H9 (cell line): ENCODE data around the gene ZBED1. TPM values are rescaled to one million over a fixed set of nuclear protein-coding genes. Genes with fewer than 3 reads are reported as not detected.

Source experiments
- DNase-seq: peaks from one replicate; pipeline ENCODE4 v3.0.0-alpha.2; 2017
- H2AFZ ChIP-seq: one replicate; pipeline ENCODE4 v1.6.1; 2013; ENCODE audit warnings: mild to moderate bottlenecking, low read length, control low read depth, moderate library complexity
- H2AK5ac ChIP-seq: 2 replicates; pipeline ENCODE4 v1.6.1; 2013; ENCODE audit warnings: low read length, control low read depth, mixed read lengths; ENCODE audit not compliant: insufficient read length
- H2BK120ac ChIP-seq: one replicate; pipeline ENCODE4 v1.6.1; 2013; ENCODE audit warnings: low read depth, mild to moderate bottlenecking, low read length, control low read depth, inconsistent platforms; ENCODE audit not compliant: poor library complexity, severe bottlenecking
- H2BK12ac ChIP-seq: 2 replicates; pipeline ENCODE4 v1.6.1; 2013; ENCODE audit warnings: low read length, control low read depth, mixed read lengths, low read depth; ENCODE audit not compliant: insufficient read length
- H2BK15ac ChIP-seq: 2 replicates; pipeline ENCODE4 v1.6.1; 2013; ENCODE audit warnings: low read depth, low read length, control low read depth
- H2BK20ac ChIP-seq: one replicate; pipeline ENCODE4 v1.6.1; 2013; ENCODE audit warnings: low read depth, mild to moderate bottlenecking, low read length, control low read depth, inconsistent platforms; ENCODE audit not compliant: poor library complexity, severe bottlenecking
- H2BK5ac ChIP-seq: 2 replicates; pipeline ENCODE4 v1.6.1; 2013; ENCODE audit warnings: low read length, control low read depth, mixed read lengths; ENCODE audit not compliant: insufficient read length
- H3K14ac ChIP-seq: 2 replicates; pipeline ENCODE4 v1.6.1; 2013; ENCODE audit warnings: low read length, control low read depth; ENCODE audit not compliant: insufficient read depth
- H3K18ac ChIP-seq: 2 replicates; pipeline ENCODE4 v1.6.1; 2013; ENCODE audit warnings: low read depth, mild to moderate bottlenecking, mixed read lengths, low read length, control low read depth; ENCODE audit not compliant: insufficient read length
- H3K23ac ChIP-seq: 2 replicates; pipeline ENCODE4 v1.6.1; 2013; ENCODE audit warnings: low read length, control low read depth, mixed read lengths, low read depth; ENCODE audit not compliant: insufficient read length
- H3K23me2 ChIP-seq: 2 replicates; pipeline ENCODE4 v1.6.1; 2013; ENCODE audit warnings: low read depth, mild to moderate bottlenecking, mixed read lengths, low read length, control low read depth; ENCODE audit not compliant: insufficient read length, poor library complexity, severe bottlenecking
- H3K27ac ChIP-seq: 2 replicates; pipeline ENCODE4 v1.5.1; 2013; ENCODE audit warnings: low read length, control low read depth, mixed read lengths, low read depth; ENCODE audit not compliant: insufficient read length
- H3K27me3 ChIP-seq: 2 replicates; pipeline ENCODE4 v1.6.1; 2013; ENCODE audit warnings: low read length, control low read depth, inconsistent platforms; ENCODE audit not compliant: insufficient read depth
- H3K4ac ChIP-seq: 2 replicates; pipeline ENCODE4 v1.6.1; 2013; ENCODE audit warnings: low read depth, mild to moderate bottlenecking, control low read depth, inconsistent platforms, low read length, moderate library complexity
- H3K4me1 ChIP-seq: 2 replicates; pipeline ENCODE4 v1.6.1; 2013; ENCODE audit warnings: low read length, control low read depth, inconsistent platforms; ENCODE audit not compliant: insufficient read depth
- H3K4me2 ChIP-seq: 2 replicates; pipeline ENCODE4 v1.6.1; 2013; ENCODE audit warnings: low read length, control low read depth, mixed read lengths; ENCODE audit not compliant: insufficient read length, insufficient read depth
- H3K56ac ChIP-seq: 2 replicates; pipeline ENCODE4 v1.6.1; 2013; ENCODE audit warnings: low read depth, mild to moderate bottlenecking, mixed read lengths, low read length, control low read depth; ENCODE audit not compliant: insufficient read length
- H3K79me1 ChIP-seq: 2 replicates; pipeline ENCODE4 v1.6.1; 2013; ENCODE audit warnings: low read depth, mild to moderate bottlenecking, moderate library complexity, low read length, control low read depth, inconsistent platforms; ENCODE audit not compliant: insufficient read depth, poor library complexity, severe bottlenecking
- H3K79me2 ChIP-seq: 2 replicates; pipeline ENCODE4 v1.6.1; 2013; ENCODE audit warnings: low read length, control low read depth, inconsistent platforms; ENCODE audit not compliant: insufficient read depth
- H3K9ac ChIP-seq: 2 replicates; pipeline ENCODE4 v1.6.1; 2013; ENCODE audit warnings: low read length, control low read depth, mixed read lengths; ENCODE audit not compliant: insufficient read length; ENCODE audit errors: extremely low read depth
- H3K9me3 ChIP-seq: one replicate; pipeline ENCODE4 v1.6.1; 2013; ENCODE audit warnings: low read depth, low read length, inconsistent platforms; ENCODE audit not compliant: control insufficient read depth
- H3T11ph ChIP-seq: one replicate; pipeline ENCODE4 v1.6.1; 2013; ENCODE audit warnings: mild to moderate bottlenecking, low read length, control low read depth, inconsistent platforms
- H4K20me1 ChIP-seq: one replicate; pipeline ENCODE4 v1.6.1; 2013; ENCODE audit not compliant: control insufficient read depth, insufficient read length, insufficient read depth
- H4K5ac ChIP-seq: 2 replicates; pipeline ENCODE4 v1.6.1; 2013; ENCODE audit warnings: low read depth, mild to moderate bottlenecking, mixed read lengths, low read length, control low read depth; ENCODE audit not compliant: insufficient read length
- H4K8ac ChIP-seq: replicated peaks from 2 replicates; pipeline ENCODE4 v1.6.1; 2013; ENCODE audit warnings: low read length, control low read depth, mixed read lengths, low read depth; ENCODE audit not compliant: insufficient read length
- H4K91ac ChIP-seq: 2 replicates; pipeline ENCODE4 v1.6.1; 2013; ENCODE audit warnings: low read depth, mild to moderate bottlenecking, moderate library complexity, mixed read lengths, low read length, control low read depth; ENCODE audit not compliant: insufficient read length
- H3K27ac Mint-ChIP-seq, 3 experiments: 2 replicates in 2 of 3; 3 replicates in 1 of 3; pipeline ENCODE4 v1.8.0; 2020 to 2021; ENCODE audit warnings: mixed read lengths in 3 of 3, mild to moderate bottlenecking in 1 of 3, moderate library complexity in 1 of 3
- H3K27me3 Mint-ChIP-seq: 2 replicates; pipeline ENCODE4 v1.8.0; 2021; ENCODE audit warnings: low read depth, mild to moderate bottlenecking, moderate library complexity, mixed read lengths
- H3K36me3 Mint-ChIP-seq, 3 experiments: 2 replicates in 2 of 3; 3 replicates in 1 of 3; pipeline ENCODE4 v1.8.0; 2020 to 2021; ENCODE audit warnings: low read depth in 3 of 3, mixed read lengths in 3 of 3; ENCODE audit not compliant: insufficient read depth in 1 of 3
- H3K4me1 Mint-ChIP-seq, 2 experiments: 2 replicates each; pipeline ENCODE4 v1.8.0; 2020; ENCODE audit warnings: mixed read lengths in 2 of 2
- H3K4me3 Mint-ChIP-seq, 2 experiments: 2 replicates in 1 of 2; 3 replicates in 1 of 2; pipeline ENCODE4 v1.8.0; 2020 to 2021; ENCODE audit warnings: mild to moderate bottlenecking in 2 of 2, mixed read lengths in 2 of 2, moderate library complexity in 1 of 2
- H3K9me3 Mint-ChIP-seq, 2 experiments: 2 replicates in 1 of 2; 3 replicates in 1 of 2; pipeline ENCODE4 v1.8.0; 2020; ENCODE audit warnings: mild to moderate bottlenecking in 2 of 2, mixed read lengths in 2 of 2, moderate library complexity in 1 of 2
- WGBS: extraction: QIAGEN DNeasy Blood & Tissue Kit; methylation state at CpG from one replicate; pipeline ENCODE4 v1.1.7; 2013; ENCODE audit warnings: missing lambda C conversion rate, low lambda C conversion rate, mixed read lengths; ENCODE audit not compliant: insufficient read length; ENCODE audit errors: extremely low coverage; 5-methylcytosine and 5-hydroxymethylcytosine counted together
- total RNA-seq: library from RNA; stranded (reverse); gene quantifications from 2 replicates; pipeline ENCODE4 v1.2.1, GENCODE V29; 2021
- TF ChIP-seq, protein P1 (sequence below): fragments of 200-600 bp; sonication (generic); conservative IDR thresholded peaks from 3 replicates; pipeline ENCODE4 v1.8.0; 2021; ENCODE audit warnings: antibody characterized with exemption, mild to moderate bottlenecking

ZBED1 gene
- total RNA-seq, 1 experiment from 2014 or later, result 61.1 TPM

DNA sequence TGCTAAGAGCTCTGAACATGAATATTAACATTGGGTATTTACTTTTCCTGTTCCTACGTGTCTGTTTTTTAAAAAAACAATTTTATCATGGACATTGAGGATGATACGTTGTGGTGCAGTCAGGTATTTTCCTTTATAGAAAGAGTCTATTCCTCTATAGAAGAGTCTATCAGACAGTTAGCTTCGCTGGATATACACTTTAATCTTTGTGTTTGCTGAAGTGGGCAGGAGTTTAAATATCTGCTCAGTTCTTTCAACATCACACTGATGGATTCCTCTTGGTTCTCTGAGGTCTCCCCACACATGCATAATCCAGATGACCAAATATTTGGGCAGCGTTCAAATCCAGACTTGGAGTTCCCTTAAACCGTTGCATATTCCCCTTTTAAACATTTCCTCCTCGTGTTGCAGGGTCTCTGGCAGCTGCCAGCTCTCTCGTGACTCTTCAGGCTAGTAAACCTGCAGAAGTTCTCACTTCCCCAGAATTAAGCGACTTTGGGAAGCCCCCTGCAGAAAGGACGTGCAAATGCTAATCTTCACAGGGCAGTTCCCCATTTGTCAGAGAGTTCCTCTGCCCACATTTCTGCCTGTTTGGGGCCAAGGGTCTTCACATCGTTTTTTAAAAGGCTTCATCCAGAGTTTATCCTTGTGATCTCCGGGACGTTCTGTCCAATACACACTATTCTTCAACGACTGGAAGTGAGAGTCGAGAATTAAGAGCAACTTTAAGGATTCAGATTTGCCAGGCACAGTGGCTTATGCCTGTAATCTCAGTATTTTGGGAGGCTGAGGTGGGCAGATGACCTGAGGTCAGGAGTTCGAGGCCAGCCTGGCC is 20.5 kb upstream of the ZBED1 start:
- Histone ChIP-seq H3K4me2 (no peak overlapping the region), H2BK20ac (no peak overlapping the region), H2BK120ac (no peak overlapping the region), H3K23me2 (no peaks in the 10 kb centered on the region), H3K14ac (no peak overlapping the region), H4K5ac (no peak overlapping the region), H3K9me3 (no peaks in the 10 kb centered on the region), H2BK15ac (no peak overlapping the region), H3K79me1 (no peaks in the 10 kb centered on the region), H3K4me1 (peaks cover 5% of the 10 kb centered on the region; the same call in 1 of the 2 replicates), H3K27ac (no peak overlapping the region), H4K91ac (no peak overlapping the region), H3T11ph (no peak overlapping the region), H3K56ac (no peak overlapping the region), H3K27me3 (no peaks in the 10 kb centered on the region), H3K79me2 (no peaks in the 10 kb centered on the region), H4K20me1 (no peaks in the 10 kb centered on the region), H2BK5ac (no peak overlapping the region), H2AFZ (no peak overlapping the region), H3K23ac (no peak overlapping the region), H3K9ac (no peak overlapping the region), H3K18ac (no peak overlapping the region), H3K4ac (no peak overlapping the region), H2AK5ac (no peak overlapping the region), H4K8ac (no peak overlapping the region), H2BK12ac (no peak overlapping the region)
- no peak overlapping the region for H3K4me3 Mint-ChIP-seq
- WGBS, result no CpG with 5 or more reads among the region's 15 CpGs
- H3K9me3 Mint-ChIP-seq, result no peaks in the 10 kb centered on the region; a peak in 1 of 5 replicates
- no peak for DNase-seq
- H3K27ac Mint-ChIP-seq, result peak overlapping the region in 1 of 3 experiments; percentile 22; a peak in 1 of 7 replicates
- peaks cover 17 to 26% of the 10 kb centered on the region in 2 experiments for H3K4me1 Mint-ChIP-seq
- no peaks in the 10 kb centered on the region for H3K27me3 Mint-ChIP-seq
- TF ChIP-seq, protein P1, sequence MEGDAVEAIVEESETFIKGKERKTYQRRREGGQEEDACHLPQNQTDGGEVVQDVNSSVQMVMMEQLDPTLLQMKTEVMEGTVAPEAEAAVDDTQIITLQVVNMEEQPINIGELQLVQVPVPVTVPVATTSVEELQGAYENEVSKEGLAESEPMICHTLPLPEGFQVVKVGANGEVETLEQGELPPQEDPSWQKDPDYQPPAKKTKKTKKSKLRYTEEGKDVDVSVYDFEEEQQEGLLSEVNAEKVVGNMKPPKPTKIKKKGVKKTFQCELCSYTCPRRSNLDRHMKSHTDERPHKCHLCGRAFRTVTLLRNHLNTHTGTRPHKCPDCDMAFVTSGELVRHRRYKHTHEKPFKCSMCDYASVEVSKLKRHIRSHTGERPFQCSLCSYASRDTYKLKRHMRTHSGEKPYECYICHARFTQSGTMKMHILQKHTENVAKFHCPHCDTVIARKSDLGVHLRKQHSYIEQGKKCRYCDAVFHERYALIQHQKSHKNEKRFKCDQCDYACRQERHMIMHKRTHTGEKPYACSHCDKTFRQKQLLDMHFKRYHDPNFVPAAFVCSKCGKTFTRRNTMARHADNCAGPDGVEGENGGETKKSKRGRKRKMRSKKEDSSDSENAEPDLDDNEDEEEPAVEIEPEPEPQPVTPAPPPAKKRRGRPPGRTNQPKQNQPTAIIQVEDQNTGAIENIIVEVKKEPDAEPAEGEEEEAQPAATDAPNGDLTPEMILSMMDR, result no peak
- H3K36me3 Mint-ChIP-seq, result no peaks in the 10 kb centered on the region
